ENCODE results near the gene LMBR1L. TPM values are rescaled to one million over a fixed set of nuclear protein-coding genes. Genes with fewer than 3 reads are reported as not detected.
A peak's percentile ranks its signal among the peaks of the same experiment; 100 is the strongest.

The LMBR1L gene
- polyA plus RNA-seq, 3 donors = 22.0 to 104 (median 25.9) TPM

DNA sequence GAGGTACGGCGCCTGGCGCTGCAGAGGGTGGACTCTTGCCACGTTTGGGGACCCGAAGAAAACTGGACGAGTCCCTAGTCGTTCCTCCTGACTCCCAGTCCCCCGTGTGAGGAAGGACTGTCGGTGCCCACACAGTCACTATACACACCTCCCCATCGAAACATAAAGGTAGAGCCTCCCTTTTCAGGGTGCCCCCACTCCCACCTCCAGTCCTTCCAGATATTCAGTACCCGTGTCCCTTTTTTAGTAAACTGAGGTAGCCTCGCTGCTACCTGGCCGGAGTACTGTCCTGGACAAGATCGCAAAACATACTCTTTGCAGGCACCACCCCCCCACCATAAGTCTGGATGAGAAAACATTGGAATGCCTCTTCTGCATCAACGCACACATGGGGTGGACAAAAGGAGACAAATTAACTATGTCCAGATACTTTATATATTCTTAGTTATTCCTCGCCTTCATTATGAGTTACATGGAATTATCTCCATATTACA is 49.4 kb downstream of the LMBR1L start:
- H3K4me3 Mint-ChIP-seq = peak overlapping the region; percentile 90 to 95
- Histone ChIP-seq H4K20me1 (ENCODE audit: insufficient read depth, low read length) (peaks cover 30% of the 10 kb centered on the region), H3K79me2 (ENCODE audit: insufficient read depth, low read length) (peaks cover 50% of the 10 kb centered on the region), H3K9ac (ENCODE audit: insufficient read depth, low read length, poor library complexity, severe bottlenecking) (peak overlapping the region; percentile 93), H3K36me3 (replicated peaks in 1 of 2; ENCODE audit: control insufficient read depth in 1 of 2, insufficient read depth in 2 of 2, low read length in 2 of 2) (no peaks in the 10 kb centered on the region), H2AFZ (ENCODE audit: insufficient read depth, low read depth, low read length, poor library complexity, severe bottlenecking) (peak overlapping the region; percentile 96), H3K9me3 (replicated peaks in 1 of 2; ENCODE audit: control insufficient read depth in 1 of 2, insufficient read depth in 1 of 2, low read length in 2 of 2) (no peaks in the 10 kb centered on the region), H3K4me1 (ENCODE audit: control insufficient read depth in 1 of 2, insufficient read depth in 2 of 2, low read length in 2 of 2) (peaks cover 37 to 40% of the 10 kb centered on the region in 2 donors), H3K4me3 (replicated peaks in 1 of 3; ENCODE audit: low read depth in 2 of 3, low read length in 3 of 3) (peak overlapping the region; percentile 75 to 97 (median 92)), H3K27ac (ENCODE audit: low read depth in 1 of 2, low read length in 2 of 2) (peak overlapping the region in 1 of 2 donors; percentile 92), H3K4me2 (replicated peaks; ENCODE audit: extremely low read depth, low read length, poor library complexity, severe bottlenecking) (peak overlapping the region; percentile 98), H3K27me3 (ENCODE audit: control insufficient read depth in 2 of 2, insufficient read depth in 2 of 2, low read length in 2 of 2) (no peaks in the 10 kb centered on the region)
- H3K27me3 Mint-ChIP-seq (ENCODE audit: low read depth in 3 of 3) = no peaks in the 10 kb centered on the region
- H3K4me1 Mint-ChIP-seq = peaks cover 44% of the 10 kb centered on the region
- WGBS (ENCODE audit: insufficient coverage) = 4% methylated on average over 13 of the region's 16 CpGs
- H3K9me3 Mint-ChIP-seq = no peaks in the 10 kb centered on the region
- DNase-seq = no peak
- TF ChIP-seq, protein P1, sequence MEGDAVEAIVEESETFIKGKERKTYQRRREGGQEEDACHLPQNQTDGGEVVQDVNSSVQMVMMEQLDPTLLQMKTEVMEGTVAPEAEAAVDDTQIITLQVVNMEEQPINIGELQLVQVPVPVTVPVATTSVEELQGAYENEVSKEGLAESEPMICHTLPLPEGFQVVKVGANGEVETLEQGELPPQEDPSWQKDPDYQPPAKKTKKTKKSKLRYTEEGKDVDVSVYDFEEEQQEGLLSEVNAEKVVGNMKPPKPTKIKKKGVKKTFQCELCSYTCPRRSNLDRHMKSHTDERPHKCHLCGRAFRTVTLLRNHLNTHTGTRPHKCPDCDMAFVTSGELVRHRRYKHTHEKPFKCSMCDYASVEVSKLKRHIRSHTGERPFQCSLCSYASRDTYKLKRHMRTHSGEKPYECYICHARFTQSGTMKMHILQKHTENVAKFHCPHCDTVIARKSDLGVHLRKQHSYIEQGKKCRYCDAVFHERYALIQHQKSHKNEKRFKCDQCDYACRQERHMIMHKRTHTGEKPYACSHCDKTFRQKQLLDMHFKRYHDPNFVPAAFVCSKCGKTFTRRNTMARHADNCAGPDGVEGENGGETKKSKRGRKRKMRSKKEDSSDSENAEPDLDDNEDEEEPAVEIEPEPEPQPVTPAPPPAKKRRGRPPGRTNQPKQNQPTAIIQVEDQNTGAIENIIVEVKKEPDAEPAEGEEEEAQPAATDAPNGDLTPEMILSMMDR (IDR thresholded peaks at IDR 0.05) = no peak
- intact Hi-C loops (cut with micrococcal nuclease) = loop anchor here in 1 of 2 donors (5.0 to 10.0 kb wide), 2 partner anchors 36 to 284 kb away; partner anchors contain the start of gene DNAJC22
- H3K36me3 Mint-ChIP-seq = peaks cover 0 to 5% of the 10 kb centered on the region in 2 donors
- peak overlapping the region; percentile 32 to 99 (median 97) for H3K27ac Mint-ChIP-seq

DNA sequence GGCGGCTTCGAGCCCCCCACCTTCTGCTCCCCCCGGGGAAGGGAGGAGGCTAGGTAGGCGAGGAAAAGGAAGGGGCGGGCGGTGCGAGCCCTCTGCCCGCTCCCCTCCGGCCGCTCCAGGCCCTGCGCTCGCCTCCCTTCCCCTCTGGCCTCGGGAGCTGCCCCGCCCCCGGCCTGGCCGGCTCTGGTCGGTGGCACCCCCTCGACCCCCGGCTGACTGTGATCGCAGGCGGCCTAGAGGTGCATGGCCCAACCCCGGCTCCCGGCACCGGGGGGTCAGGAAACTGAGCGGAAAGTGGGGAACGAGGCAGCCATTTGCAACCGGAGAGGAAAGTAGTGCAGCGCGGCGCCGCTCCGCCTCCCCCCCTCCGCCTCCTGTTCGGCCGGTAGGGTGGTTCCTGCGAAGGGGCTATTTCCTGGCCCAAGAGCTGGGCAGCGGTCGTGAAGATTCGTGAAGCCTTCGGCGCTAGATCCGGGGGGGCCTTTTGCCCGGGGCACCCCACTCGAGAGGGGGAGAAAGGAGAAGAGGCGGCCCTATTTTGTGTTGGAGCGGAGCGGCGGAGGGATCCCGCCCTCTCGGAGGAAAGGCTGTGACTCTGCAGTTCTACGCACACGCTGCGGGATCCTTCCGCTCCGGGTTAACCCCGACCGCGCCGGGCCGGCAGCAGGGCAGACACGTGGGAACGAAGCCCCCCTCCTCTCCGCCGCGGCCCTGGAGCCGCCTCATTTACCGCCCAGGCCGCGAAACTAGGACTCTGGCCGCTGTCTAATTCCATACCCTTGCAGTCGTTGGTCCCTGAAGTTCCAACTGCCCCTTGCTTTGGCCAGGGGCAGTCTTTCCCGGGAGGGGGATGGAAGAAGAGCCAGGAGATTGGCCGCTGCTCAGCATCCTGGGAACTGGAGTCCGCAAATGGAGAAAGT is 50.1 kb downstream of the LMBR1L start, which contains the start of gene KMT2D:
Gene KMT2D, minus strand, starts transcription at position 558 of the 920 bp plus-strand sequence. CDS start 5,470 bp downstream, outside the sequence.
- H3K27me3 Mint-ChIP-seq (ENCODE audit: low read depth in 3 of 3) = no peaks in the 10 kb centered on the region
- peaks cover 51% of the 10 kb centered on the region for H3K4me1 Mint-ChIP-seq
- H3K27me3 ChIP-seq (ENCODE audit: control insufficient read depth in 2 of 2, insufficient read depth in 2 of 2, low read length in 2 of 2) = no peaks in the 10 kb centered on the region
- H3K79me2 ChIP-seq (ENCODE audit: insufficient read depth, low read length) = peaks cover 57% of the 10 kb centered on the region
- peak within 1 kb of the TSS; percentile 96 to 99 (median 97) for H3K27ac Mint-ChIP-seq
- TF ChIP-seq, protein P1 (IDR thresholded peaks at IDR 0.05) = peak; percentile 14
- WGBS (ENCODE audit: insufficient coverage) = under 1% methylated on average over 66 of the region's 74 CpGs
- peak within 1 kb of the TSS; percentile 98 for H3K4me2 ChIP-seq (replicated peaks; ENCODE audit: extremely low read depth, low read length, poor library complexity, severe bottlenecking)
- peaks cover 35% of the 10 kb centered on the region for H4K20me1 ChIP-seq (ENCODE audit: insufficient read depth, low read length)
- no peaks in the 10 kb centered on the region for H3K9me3 ChIP-seq (replicated peaks in 1 of 2; ENCODE audit: control insufficient read depth in 1 of 2, insufficient read depth in 1 of 2, low read length in 2 of 2)
- H3K36me3 ChIP-seq (replicated peaks in 1 of 2; ENCODE audit: control insufficient read depth in 1 of 2, insufficient read depth in 2 of 2, low read length in 2 of 2) = no peaks in the 10 kb centered on the region
- H3K9me3 Mint-ChIP-seq = no peaks in the 10 kb centered on the region
- H3K4me3 ChIP-seq (replicated peaks in 1 of 3; ENCODE audit: low read depth in 2 of 3, low read length in 3 of 3) = peak within 1 kb of the TSS; percentile 75 to 97 (median 92)
- peak within 1 kb of the TSS; percentile 68 to 92 for H3K27ac ChIP-seq (ENCODE audit: low read depth in 1 of 2, low read length in 2 of 2)
- peak within 1 kb of the TSS; percentile 96 for H2AFZ ChIP-seq (ENCODE audit: insufficient read depth, low read depth, low read length, poor library complexity, severe bottlenecking)
- intact Hi-C loops (cut with micrococcal nuclease) = loop anchor here in 1 of 2 donors (5.0 to 10.0 kb wide), 2 partner anchors 37 to 284 kb away; partner anchors contain the start of gene DNAJC22
- H3K4me1 ChIP-seq (ENCODE audit: control insufficient read depth in 1 of 2, insufficient read depth in 2 of 2, low read length in 2 of 2) = peaks cover 43 to 47% of the 10 kb centered on the region in 2 donors
- peaks cover 3 to 9% of the 10 kb centered on the region in 2 donors for H3K36me3 Mint-ChIP-seq
- peak within 1 kb of the TSS; percentile 96 to 97 for H3K4me3 Mint-ChIP-seq
- DNase-seq = peak; percentile 84 to 92 (median 87)
- H3K9ac ChIP-seq (ENCODE audit: insufficient read depth, low read length, poor library complexity, severe bottlenecking) = peak within 1 kb of the TSS; percentile 93
